ENCODE data around the gene ATP11B.

DNA sequence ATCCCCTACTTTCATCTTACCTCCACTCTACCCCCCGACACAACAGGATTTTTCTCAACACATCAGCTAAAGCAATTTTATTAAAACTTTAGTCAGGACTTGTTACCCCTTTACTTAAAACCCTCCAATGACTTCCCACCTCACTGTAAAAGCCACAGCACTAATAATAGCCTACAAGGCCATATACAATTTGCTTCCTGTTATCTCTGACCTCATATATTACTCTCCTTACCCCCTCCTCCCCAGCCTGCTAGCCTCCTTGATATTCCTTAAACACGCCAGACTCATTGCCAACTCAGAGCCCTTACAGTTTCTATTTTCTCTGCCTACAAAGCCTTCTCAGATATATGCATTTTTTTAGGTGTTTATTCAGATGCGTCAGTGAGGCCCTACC, 132.6 kb downstream of the ATP11B start:
- TF ChIP-seq CTCF (conservative IDR thresholded peaks at IDR 0.05; ENCODE audit: low read depth in 2 of 2) (no peak), NANOG (IDR thresholded peaks at IDR 0.05; ENCODE audit: borderline replicate concordance) (no peak), EZH2 (IDR thresholded peaks at IDR 0.05; ENCODE audit: low read depth, unreplicated experiment) (no peak), POLR2AphosphoS5 (IDR thresholded peaks at IDR 0.05; ENCODE audit: low read depth) (no peak), ZNF331 (CRISPR knock-in tag; IDR thresholded peaks at IDR 0.05; ENCODE audit: low read depth) (no peak), EZH2phosphoT487 (IDR thresholded peaks at IDR 0.05; ENCODE audit: unreplicated experiment) (no peak), JUNB (IDR thresholded peaks at IDR 0.05; ENCODE audit: unreplicated experiment) (no peak), REST (IDR thresholded peaks at IDR 0.05; ENCODE audit: unreplicated experiment) (no peak), CREB1 (CRISPR knock-in tag; IDR thresholded peaks at IDR 0.05; ENCODE audit: low read depth) (no peak), STAT1 (IDR thresholded peaks at IDR 0.05; ENCODE audit: unreplicated experiment) (no peak), ZNF114 (CRISPR knock-in tag; IDR thresholded peaks at IDR 0.05) (no peak)
- TF ChIP-seq, protein P1, sequence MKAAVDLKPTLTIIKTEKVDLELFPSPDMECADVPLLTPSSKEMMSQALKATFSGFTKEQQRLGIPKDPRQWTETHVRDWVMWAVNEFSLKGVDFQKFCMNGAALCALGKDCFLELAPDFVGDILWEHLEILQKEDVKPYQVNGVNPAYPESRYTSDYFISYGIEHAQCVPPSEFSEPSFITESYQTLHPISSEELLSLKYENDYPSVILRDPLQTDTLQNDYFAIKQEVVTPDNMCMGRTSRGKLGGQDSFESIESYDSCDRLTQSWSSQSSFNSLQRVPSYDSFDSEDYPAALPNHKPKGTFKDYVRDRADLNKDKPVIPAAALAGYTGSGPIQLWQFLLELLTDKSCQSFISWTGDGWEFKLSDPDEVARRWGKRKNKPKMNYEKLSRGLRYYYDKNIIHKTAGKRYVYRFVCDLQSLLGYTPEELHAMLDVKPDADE (IDR thresholded peaks at IDR 0.05), result no peak
- TF ChIP-seq, protein P2, sequence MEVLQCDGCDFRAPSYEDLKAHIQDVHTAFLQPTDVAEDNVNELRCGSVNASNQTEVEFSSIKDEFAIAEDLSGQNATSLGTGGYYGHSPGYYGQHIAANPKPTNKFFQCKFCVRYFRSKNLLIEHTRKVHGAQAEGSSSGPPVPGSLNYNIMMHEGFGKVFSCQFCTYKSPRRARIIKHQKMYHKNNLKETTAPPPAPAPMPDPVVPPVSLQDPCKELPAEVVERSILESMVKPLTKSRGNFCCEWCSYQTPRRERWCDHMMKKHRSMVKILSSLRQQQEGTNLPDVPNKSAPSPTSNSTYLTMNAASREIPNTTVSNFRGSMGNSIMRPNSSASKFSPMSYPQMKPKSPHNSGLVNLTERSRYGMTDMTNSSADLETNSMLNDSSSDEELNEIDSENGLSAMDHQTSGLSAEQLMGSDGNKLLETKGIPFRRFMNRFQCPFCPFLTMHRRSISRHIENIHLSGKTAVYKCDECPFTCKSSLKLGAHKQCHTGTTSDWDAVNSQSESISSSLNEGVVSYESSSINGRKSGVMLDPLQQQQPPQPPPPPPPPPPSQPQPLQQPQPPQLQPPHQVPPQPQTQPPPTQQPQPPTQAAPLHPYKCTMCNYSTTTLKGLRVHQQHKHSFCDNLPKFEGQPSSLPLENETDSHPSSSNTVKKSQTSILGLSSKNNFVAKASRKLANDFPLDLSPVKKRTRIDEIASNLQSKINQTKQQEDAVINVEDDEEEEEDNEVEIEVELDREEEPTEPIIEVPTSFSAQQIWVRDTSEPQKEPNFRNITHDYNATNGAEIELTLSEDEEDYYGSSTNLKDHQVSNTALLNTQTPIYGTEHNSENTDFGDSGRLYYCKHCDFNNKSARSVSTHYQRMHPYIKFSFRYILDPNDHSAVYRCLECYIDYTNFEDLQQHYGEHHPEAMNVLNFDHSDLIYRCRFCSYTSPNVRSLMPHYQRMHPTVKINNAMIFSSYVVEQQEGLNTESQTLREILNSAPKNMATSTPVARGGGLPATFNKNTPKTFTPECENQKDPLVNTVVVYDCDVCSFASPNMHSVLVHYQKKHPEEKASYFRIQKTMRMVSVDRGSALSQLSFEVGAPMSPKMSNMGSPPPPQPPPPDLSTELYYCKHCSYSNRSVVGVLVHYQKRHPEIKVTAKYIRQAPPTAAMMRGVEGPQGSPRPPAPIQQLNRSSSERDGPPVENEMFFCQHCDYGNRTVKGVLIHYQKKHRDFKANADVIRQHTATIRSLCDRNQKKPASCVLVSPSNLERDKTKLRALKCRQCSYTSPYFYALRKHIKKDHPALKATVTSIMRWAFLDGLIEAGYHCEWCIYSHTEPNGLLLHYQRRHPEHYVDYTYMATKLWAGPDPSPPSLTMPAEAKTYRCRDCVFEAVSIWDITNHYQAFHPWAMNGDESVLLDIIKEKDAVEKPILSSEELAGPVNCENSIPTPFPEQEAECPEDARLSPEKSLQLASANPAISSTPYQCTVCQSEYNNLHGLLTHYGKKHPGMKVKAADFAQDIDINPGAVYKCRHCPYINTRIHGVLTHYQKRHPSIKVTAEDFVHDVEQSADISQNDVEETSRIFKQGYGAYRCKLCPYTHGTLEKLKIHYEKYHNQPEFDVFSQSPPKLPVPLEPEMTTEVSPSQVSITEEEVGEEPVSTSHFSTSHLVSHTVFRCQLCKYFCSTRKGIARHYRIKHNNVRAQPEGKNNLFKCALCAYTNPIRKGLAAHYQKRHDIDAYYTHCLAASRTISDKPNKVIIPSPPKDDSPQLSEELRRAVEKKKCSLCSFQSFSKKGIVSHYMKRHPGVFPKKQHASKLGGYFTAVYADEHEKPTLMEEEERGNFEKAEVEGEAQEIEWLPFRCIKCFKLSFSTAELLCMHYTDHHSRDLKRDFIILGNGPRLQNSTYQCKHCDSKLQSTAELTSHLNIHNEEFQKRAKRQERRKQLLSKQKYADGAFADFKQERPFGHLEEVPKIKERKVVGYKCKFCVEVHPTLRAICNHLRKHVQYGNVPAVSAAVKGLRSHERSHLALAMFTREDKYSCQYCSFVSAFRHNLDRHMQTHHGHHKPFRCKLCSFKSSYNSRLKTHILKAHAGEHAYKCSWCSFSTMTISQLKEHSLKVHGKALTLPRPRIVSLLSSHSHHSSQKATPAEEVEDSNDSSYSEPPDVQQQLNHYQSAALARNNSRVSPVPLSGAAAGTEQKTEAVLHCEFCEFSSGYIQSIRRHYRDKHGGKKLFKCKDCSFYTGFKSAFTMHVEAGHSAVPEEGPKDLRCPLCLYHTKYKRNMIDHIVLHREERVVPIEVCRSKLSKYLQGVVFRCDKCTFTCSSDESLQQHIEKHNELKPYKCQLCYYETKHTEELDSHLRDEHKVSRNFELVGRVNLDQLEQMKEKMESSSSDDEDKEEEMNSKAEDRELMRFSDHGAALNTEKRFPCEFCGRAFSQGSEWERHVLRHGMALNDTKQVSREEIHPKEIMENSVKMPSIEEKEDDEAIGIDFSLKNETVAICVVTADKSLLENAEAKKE (CRISPR knock-in tag; IDR thresholded peaks at IDR 0.05), result no peak
